IMR-90 (cell line): Measurements from ENCODE around the gene HADH. TPM values are rescaled to one million over a fixed set of nuclear protein-coding genes. Genes with fewer than 3 reads are reported as not detected.

Experiments
- ATAC-seq: fragments of 200-7000 bp; cut with Tn5 transposase; 2 replicates; pipeline ENCODE4 v1.9.1; 2020; ENCODE audit warnings: low read depth, mild to moderate bottlenecking, moderate library complexity
- BruUV-seq: library from RNA; stranded (reverse); fragments of 400-500 nt; replicated peaks from 2 replicates; lab custom pipeline; 2021; lab: Mats Ljungman, UMichigan
- CTCF ChIA-PET: fragments of 300-600 bp; formaldehyde crosslinking; extraction: SDS; loops from one replicate; lab custom pipeline; 2021; ENCODE audit warnings: antibody characterized with exemption; lab: Yijun Ruan, JAX
- POLR2A ChIA-PET: fragments of 300-600 bp; sonication (Branson Sonifier 250); formaldehyde crosslinking; loops from one replicate; lab custom pipeline; 2022; ENCODE audit warnings: antibody characterized with exemption; ENCODE audit not compliant: unreplicated experiment; lab: Charles Lee
- DNase-seq: peaks from one replicate; pipeline ENCODE4 v3.0.0; 2013
- H2AFZ ChIP-seq: replicated peaks from 2 replicates; pipeline ENCODE3; 2013; ENCODE audit warnings: low read length, mild to moderate bottlenecking; ENCODE audit not compliant: poor library complexity
- H2AK5ac ChIP-seq: 2 replicates; pipeline ENCODE4 v1.6.1; 2013; ENCODE audit warnings: low read depth, low read length, inconsistent platforms
- H2AK9ac ChIP-seq: replicated peaks from 2 replicates; pipeline ENCODE3; 2013; ENCODE audit warnings: mild to moderate bottlenecking, low read depth, low read length, moderate library complexity; ENCODE audit not compliant: poor library complexity
- H2BK120ac ChIP-seq: 2 replicates; pipeline ENCODE4 v1.6.1; 2013; ENCODE audit warnings: low read depth, low read length, inconsistent platforms
- H2BK15ac ChIP-seq: 3 replicates; pipeline ENCODE4 v1.6.1; 2013; ENCODE audit warnings: low read depth, low read length, inconsistent platforms
- H2BK20ac ChIP-seq: 2 replicates; pipeline ENCODE4 v1.6.1; 2013; ENCODE audit warnings: low read depth, mild to moderate bottlenecking, inconsistent platforms, low read length, moderate library complexity
- H2BK5ac ChIP-seq: 2 replicates; pipeline ENCODE4 v1.6.1; 2013; ENCODE audit warnings: mild to moderate bottlenecking, low read depth, low read length, inconsistent platforms; ENCODE audit not compliant: poor library complexity, severe bottlenecking
- H3K14ac ChIP-seq: replicated peaks from 2 replicates; pipeline ENCODE4 v1.6.1; 2013; ENCODE audit warnings: low read depth, low read length, inconsistent platforms
- H3K18ac ChIP-seq: 2 replicates; pipeline ENCODE4 v1.6.1; 2013; ENCODE audit warnings: low read depth, low read length, control low read depth
- H3K23ac ChIP-seq: 2 replicates; pipeline ENCODE4 v1.6.1; 2013; ENCODE audit warnings: low read depth, low read length, inconsistent platforms
- H3K27ac ChIP-seq: 2 replicates; pipeline ENCODE4 v1.5.1; 2013; ENCODE audit warnings: mild to moderate bottlenecking, control low read depth, low read length; ENCODE audit not compliant: insufficient read depth
- H3K27me3 ChIP-seq: 2 replicates; pipeline ENCODE4 v1.6.1; 2013; ENCODE audit warnings: low read length; ENCODE audit not compliant: control insufficient read depth, insufficient read depth
- H3K36me3 ChIP-seq: 2 replicates; pipeline ENCODE4 v1.6.1; 2013; ENCODE audit warnings: low read length, mixed read lengths; ENCODE audit not compliant: control insufficient read depth, insufficient read depth
- H3K4ac ChIP-seq: 2 replicates; pipeline ENCODE4 v1.6.1; 2013; ENCODE audit warnings: low read depth, low read length, inconsistent platforms
- H3K4me1 ChIP-seq: 2 replicates; pipeline ENCODE4 v1.6.1; 2013; ENCODE audit warnings: low read length, mixed read lengths; ENCODE audit not compliant: control insufficient read depth, insufficient read depth
- H3K4me2 ChIP-seq: 2 replicates; pipeline ENCODE4 v1.6.1; 2013; ENCODE audit warnings: low read depth, mild to moderate bottlenecking, control low read depth, low read length, moderate library complexity
- H3K4me3 ChIP-seq: 2 replicates; pipeline ENCODE4 v1.5.1; 2013; ENCODE audit warnings: low read depth, mild to moderate bottlenecking, control low read depth, low read length, moderate library complexity; ENCODE audit not compliant: insufficient read depth
- H3K56ac ChIP-seq: 2 replicates; pipeline ENCODE4 v1.6.1; 2013; ENCODE audit warnings: low read length, inconsistent platforms; ENCODE audit not compliant: insufficient read depth; ENCODE audit errors: extremely low read depth
- H3K79me1 ChIP-seq, 2 experiments: 2 replicates each; pipeline ENCODE4 v1.6.1; 2013; ENCODE audit warnings: low read length in 2 of 2, inconsistent platforms in 1 of 2, low read depth in 1 of 2
- H3K9ac ChIP-seq: 2 replicates; pipeline ENCODE4 v1.6.1; 2013; ENCODE audit warnings: low read depth, low read length, control low read depth
- H3K9me1 ChIP-seq: 2 replicates; pipeline ENCODE4 v1.6.1; 2013; ENCODE audit warnings: low read length, inconsistent platforms; ENCODE audit not compliant: insufficient read depth
- H3K9me3 ChIP-seq: 2 replicates; pipeline ENCODE4 v1.6.1; 2013; ENCODE audit warnings: low read length; ENCODE audit not compliant: control insufficient read depth, insufficient read depth
- H4K20me1 ChIP-seq: 2 replicates; pipeline ENCODE4 v1.6.1; 2013; ENCODE audit warnings: low read length, inconsistent platforms; ENCODE audit not compliant: insufficient read depth
- H4K5ac ChIP-seq: 2 replicates; pipeline ENCODE4 v1.6.1; 2013; ENCODE audit warnings: mild to moderate bottlenecking, low read depth, low read length, control low read depth
- H4K8ac ChIP-seq, 2 experiments: 2 replicates each; pipeline ENCODE4 v1.6.1; 2013; ENCODE audit warnings: low read depth in 2 of 2, low read length in 2 of 2, control low read depth in 1 of 2, inconsistent platforms in 1 of 2
- H4K91ac ChIP-seq: 2 replicates; pipeline ENCODE4 v1.6.1; 2013; ENCODE audit warnings: low read depth, low read length, inconsistent platforms; ENCODE audit not compliant: insufficient read depth
- BHLHE40 ChIP-seq: fragments of 150-350 bp; IDR thresholded peaks from 2 replicates; pipeline ENCODE4 v1.6.1; 2016; ENCODE audit warnings: mild to moderate bottlenecking, low read depth, low read length
- CEBPB ChIP-seq: IDR thresholded peaks from 2 replicates; pipeline ENCODE4 v1.6.1; 2012; ENCODE audit warnings: low read depth, low read length, improper control_type of control experiment
- CHD1 ChIP-seq: IDR thresholded peaks from 2 replicates; pipeline ENCODE4 v1.6.1; 2012; ENCODE audit warnings: low read depth, low read length, improper control_type of control experiment
- ELK1 ChIP-seq: fragments of 150-350 bp; IDR thresholded peaks from 2 replicates; pipeline ENCODE4 v1.6.1; 2016; ENCODE audit warnings: low read depth, mild to moderate bottlenecking, low read length, moderate library complexity, borderline replicate concordance
- FOS ChIP-seq: fragments of 150-350 bp; IDR thresholded peaks from 2 replicates; pipeline ENCODE4 v1.6.1; 2016; ENCODE audit warnings: low read depth, low read length
- MAFK ChIP-seq: IDR thresholded peaks from 2 replicates; pipeline ENCODE4 v1.6.1; 2012; ENCODE audit warnings: low read depth, low read length, improper control_type of control experiment
- MAZ ChIP-seq: IDR thresholded peaks from 2 replicates; pipeline ENCODE4 v1.6.1; 2012; ENCODE audit warnings: low read depth, mild to moderate bottlenecking, low read length, improper control_type of control experiment, moderate library complexity, borderline replicate concordance
- NFE2L2 ChIP-seq: fragments of 150-350 bp; IDR thresholded peaks from 2 replicates; pipeline ENCODE4 v1.6.1; 2016; ENCODE audit warnings: low read depth, mild to moderate bottlenecking, low read length
- POLR2A ChIP-seq: IDR thresholded peaks from 2 replicates; pipeline ENCODE4 v1.6.1; 2012; ENCODE audit warnings: mild to moderate bottlenecking, low read depth, low read length
- RAD21 ChIP-seq: IDR thresholded peaks from 2 replicates; pipeline ENCODE4 v1.6.1; 2012; ENCODE audit warnings: low read length, improper control_type of control experiment
- RCOR1 ChIP-seq: IDR thresholded peaks from 2 replicates; pipeline ENCODE4 v1.6.1; 2012; ENCODE audit warnings: mild to moderate bottlenecking, low read length, improper control_type of control experiment; ENCODE audit not compliant: insufficient replicate concordance
- RFX5 ChIP-seq: IDR thresholded peaks from 2 replicates; pipeline ENCODE4 v1.8.0; 2012; ENCODE audit warnings: low read depth, mild to moderate bottlenecking, low read length, moderate library complexity
- SMC3 ChIP-seq: fragments of 150-350 bp; IDR thresholded peaks from 2 replicates; pipeline ENCODE4 v1.6.1; 2016; ENCODE audit warnings: low read depth, mild to moderate bottlenecking, antibody characterized with exemption, low read length, moderate library complexity
- dilution Hi-C: fragments of 300-500 bp; cut with HindIII; formaldehyde crosslinking; loops from one replicate; pipeline ENCODE4 v1.14.3; 2018; ENCODE audit warnings: low sequenced_read_pairs; ENCODE audit not compliant: unreplicated experiment
- in situ Hi-C: fragments of 300-500 bp; cut with MboI; formaldehyde crosslinking; loops from 3 replicates; pipeline ENCODE4 v1.14.3; 2019; ENCODE audit warnings: low sequenced_read_pairs, inconsistent platforms, mixed read lengths
- intact Hi-C: fragments of 100-400 bp; cut with micrococcal nuclease; formaldehyde crosslinking; loops from 2 replicates; pipeline ENCODE4 v1.10.0; 2022
- polyA plus RNA-seq, 3 experiments: library from polyadenylated mRNA; depleted of rRNA; stranded (reverse); fragments of >200 nt; gene quantifications; 2 replicates each; pipeline ENCODE4 v1.2.3, GENCODE V29; 2012; ENCODE audit warnings: low replicate concordance in 1 of 3
- total RNA-seq: library from RNA; depleted of rRNA; stranded (reverse); fragments of >200 nt; gene quantifications from 2 replicates; pipeline ENCODE4 v1.2.3, GENCODE V29; 2012
- TF ChIP-seq, protein P1 (sequence below): fragments of 150-350 bp; IDR thresholded peaks from 2 replicates; pipeline ENCODE4 v1.6.1; 2017; ENCODE audit warnings: mild to moderate bottlenecking, antibody characterized with exemption, low read length, low read depth

The HADH gene
- total and polyA plus RNA-seq, 2 of the 4 experiments (the other 2 are of a cell fraction) = 6.8 to 22.6 TPM

- ATAC-seq (no peak), DNase-seq (no peak)
- Histone ChIP-seq H4K8ac (no peak overlapping the region), H3K79me1 (no peaks in the 10 kb centered on the region), H3K36me3 (no peaks in the 10 kb centered on the region), H2BK15ac (no peak overlapping the region), H2BK5ac (no peak overlapping the region), H4K5ac (no peak overlapping the region), H3K23ac (no peak overlapping the region), H3K4me2 (no peak overlapping the region), H2AK9ac (no peak overlapping the region), H2BK120ac (no peak overlapping the region), H3K27ac (no peak overlapping the region), H3K4me1 (peaks cover 6% of the 10 kb centered on the region; the same call in 1 of the 2 replicates), H3K4me3 (no peak overlapping the region), H3K27me3 (no peaks in the 10 kb centered on the region), H4K91ac (no peak overlapping the region), H2BK20ac (no peak overlapping the region), H2AK5ac (no peak overlapping the region), H3K56ac (no peak overlapping the region), H3K4ac (no peak overlapping the region), H4K20me1 (no peaks in the 10 kb centered on the region), H3K14ac (no peak overlapping the region), H3K18ac (no peak overlapping the region), H3K9me3 (no peaks in the 10 kb centered on the region), H3K9ac (no peak overlapping the region), H2AFZ (no peak overlapping the region), H3K9me1 (peaks cover 4% of the 10 kb centered on the region; the same call in 1 of the 2 replicates)
- POLR2A ChIA-PET = no interaction called here
- TF ChIP-seq RAD21 (no peak), MAFK (no peak), FOS (no peak), ELK1 (no peak), POLR2A (no peak), CEBPB (no peak), NFE2L2 (no peak), MAZ (no peak), RFX5 (no peak), CHD1 (no peak), RCOR1 (no peak), BHLHE40 (no peak), SMC3 (no peak)
- TF ChIP-seq, protein P1, sequence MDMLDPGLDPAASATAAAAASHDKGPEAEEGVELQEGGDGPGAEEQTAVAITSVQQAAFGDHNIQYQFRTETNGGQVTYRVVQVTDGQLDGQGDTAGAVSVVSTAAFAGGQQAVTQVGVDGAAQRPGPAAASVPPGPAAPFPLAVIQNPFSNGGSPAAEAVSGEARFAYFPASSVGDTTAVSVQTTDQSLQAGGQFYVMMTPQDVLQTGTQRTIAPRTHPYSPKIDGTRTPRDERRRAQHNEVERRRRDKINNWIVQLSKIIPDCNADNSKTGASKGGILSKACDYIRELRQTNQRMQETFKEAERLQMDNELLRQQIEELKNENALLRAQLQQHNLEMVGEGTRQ = no peak
- dilution Hi-C loops = no loop called here
- in situ Hi-C loops = no loop called here
- CTCF ChIA-PET = no interaction called here
- no TSS peak for BruUV-seq
- intact Hi-C loops = no loop called here
These were observed 16.7 kb downstream of the HADH start for GRCh38 chr4:108006361-108006760.
